NCI-H2227 (cell line): ENCODE data around the gene SLIT3.

Source experiments
- DNase-seq: peaks from one replicate; lab custom pipeline; 2025; ENCODE audit not compliant: unreplicated experiment; lab: John Stamatoyannopoulos, UW

SLIT3 gene

DNA sequence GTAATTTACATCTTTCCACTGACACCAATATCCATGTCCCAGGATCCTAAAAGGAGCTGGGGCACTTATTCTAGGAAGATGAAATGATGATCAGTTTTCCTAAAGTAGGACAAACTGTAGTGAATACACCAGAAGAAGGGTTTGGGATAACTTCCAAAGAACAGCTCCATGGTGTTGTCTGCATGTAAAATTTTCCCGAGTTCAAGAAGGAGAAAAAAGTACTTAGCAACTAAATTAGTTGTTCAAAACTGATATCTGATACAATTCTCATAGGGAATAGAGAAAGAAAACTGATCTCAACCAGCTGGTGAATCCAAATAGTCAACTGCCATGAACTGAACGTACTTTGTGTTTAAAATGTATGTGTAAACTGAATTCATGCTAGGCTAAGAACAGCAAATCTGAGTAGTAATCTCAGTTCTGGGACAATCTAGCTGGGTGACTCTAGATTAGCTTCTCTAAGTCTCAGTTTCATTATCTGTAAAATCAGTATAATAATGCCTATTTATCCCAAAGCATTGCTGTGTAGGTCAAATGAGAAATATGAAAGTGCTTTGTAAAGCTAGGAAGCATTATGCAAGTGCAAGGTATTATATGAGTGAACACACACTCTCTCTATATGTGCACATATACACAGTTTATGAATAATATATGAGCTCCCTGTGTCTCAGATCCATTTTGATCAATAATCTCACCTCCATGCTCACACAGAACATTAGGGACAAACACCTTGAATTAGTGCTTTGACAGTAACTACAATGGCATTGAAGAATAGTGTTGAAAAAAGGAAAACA, 357.7 kb downstream of the SLIT3 start:
- DNase-seq, result no peak

DNA sequence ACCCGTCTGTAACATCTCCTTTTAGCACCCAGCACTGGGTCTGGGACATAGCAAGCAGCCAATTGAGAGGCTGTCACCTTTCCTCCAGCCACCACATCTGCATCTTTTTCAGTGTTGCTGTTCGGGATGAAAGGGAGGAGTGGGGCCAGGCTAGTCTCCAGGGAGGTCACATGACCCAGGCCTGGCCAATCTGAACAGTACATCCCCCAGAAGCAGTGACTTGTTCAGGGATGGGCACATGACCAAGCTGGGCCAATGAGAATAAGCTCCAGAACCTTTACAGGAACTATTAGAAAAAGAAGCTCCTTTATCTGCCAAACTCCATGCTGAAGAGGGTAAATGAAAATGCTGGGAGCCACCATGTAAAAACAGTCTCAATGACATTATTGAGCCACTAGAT, 359.0 kb downstream of the SLIT3 start:
- DNase-seq, result no peak

DNA sequence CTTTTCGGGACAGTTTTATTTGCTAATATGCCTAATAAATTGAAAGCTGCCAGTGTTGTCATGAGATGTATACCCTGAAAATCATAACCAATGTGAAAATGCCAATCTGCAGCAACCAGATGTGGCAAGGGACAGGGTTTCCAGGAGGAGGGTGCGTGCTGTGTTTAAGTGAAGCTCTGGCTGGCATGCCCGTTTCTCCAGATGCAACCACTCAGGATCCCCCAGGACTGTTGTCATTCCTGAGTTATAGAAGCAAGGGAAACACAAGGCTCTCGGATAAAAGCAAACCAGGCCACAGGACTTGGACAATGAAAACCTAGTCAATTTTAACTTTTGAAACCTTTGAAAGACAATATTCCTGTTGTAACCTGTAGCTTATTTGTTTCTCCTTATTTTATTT, 360.2 kb downstream of the SLIT3 start:
- no peak for DNase-seq

DNA sequence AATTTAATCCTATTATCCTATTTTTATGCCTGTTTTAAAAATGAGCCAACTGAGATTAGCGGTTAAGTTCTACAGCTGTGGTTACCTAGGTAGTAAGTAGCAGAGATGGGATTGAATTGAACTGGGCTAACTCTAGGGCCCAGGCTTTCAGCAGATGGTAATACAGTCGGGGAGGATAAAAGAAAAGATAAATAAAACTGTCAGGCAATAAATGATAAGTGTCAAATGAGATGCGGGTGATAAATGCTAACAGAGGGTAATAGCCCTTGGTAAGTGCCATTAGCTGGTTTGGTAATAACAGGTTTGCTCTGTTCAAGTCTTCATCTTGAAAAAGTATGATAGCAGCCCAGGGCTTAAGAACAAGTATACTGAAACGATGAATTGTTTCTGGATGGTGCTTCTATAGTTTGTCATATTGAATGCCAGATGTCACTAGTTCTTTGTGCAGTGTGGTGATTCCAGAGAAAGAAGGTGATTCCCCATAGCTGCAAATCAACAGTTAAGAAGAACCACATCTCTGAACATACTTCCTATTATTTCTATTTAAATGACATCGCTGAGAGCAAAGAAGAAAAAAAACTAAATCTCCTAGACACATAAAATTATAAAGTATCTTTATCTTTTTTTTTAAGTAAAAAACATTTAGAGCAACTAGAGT, 360.9 kb downstream of the SLIT3 start:
- peak; percentile 83 for DNase-seq

DNA sequence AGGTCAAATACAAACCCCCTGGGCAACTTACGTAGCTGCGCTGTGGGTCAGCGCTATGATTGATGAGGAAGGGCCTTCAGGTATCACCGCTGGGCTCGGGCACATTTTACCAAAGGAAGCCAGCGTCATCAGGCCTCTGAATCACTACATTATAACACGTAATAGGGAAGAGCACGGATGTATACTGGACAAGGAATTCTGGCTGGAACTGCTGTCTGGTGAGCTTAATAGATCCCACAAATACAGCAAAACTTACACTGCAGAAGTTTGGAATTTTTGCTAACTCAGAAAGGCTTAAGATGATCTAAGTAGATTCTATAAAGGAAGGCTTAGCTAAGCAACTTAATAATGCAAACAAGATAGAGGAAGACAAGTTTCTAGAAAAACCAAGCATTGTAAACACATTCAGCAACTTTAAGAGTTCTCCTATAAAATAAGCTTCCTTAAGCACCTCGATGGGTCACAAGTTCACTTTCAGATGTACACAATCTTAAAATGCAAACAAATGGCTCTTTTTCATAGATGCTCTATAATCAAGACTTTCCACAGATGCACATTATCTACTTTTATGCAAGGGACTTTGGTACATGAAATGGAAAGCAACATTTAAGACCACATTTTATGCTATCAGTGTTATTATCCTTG, 361.7 kb downstream of the SLIT3 start:
- no peak for DNase-seq

DNA sequence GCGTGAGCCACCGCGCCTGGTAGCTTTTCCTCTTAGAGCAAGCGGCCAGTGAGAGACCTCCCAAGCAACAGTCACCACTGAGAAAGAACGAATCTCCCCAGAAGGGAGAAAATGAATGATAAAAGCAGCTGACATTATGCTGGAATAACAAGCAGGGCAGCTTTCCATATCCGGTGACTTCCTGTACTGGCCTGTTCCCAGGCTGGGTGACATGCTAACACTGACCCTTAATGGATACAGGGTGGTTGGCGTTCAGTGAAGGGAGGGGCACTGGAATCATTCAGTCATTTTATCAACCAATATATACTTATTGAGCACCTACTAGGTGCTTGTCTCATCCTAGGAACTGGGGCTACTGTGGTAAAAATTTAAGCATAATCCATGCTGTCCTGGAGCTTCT, 364.4 kb downstream of the SLIT3 start:
- no peak for DNase-seq

DNA sequence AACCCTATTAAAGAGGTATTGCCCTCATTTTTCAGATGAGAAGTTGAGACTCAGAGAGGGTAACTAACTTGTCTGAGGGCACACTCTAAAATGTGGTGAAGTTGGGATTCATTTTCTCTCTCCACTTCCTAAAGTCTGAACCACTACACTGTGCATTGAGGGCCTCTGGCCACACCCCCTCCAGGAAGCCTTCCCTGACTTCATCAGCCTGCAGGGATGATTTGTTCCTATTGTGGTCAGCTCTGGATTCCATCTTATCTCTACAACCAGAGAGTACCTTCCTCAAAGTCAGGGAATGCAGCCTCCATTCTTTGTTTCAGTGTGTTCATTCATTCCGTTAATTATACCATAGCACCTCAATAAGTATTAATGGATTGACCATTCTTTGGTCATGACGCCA, 365.8 kb downstream of the SLIT3 start:
- no peak for DNase-seq

DNA sequence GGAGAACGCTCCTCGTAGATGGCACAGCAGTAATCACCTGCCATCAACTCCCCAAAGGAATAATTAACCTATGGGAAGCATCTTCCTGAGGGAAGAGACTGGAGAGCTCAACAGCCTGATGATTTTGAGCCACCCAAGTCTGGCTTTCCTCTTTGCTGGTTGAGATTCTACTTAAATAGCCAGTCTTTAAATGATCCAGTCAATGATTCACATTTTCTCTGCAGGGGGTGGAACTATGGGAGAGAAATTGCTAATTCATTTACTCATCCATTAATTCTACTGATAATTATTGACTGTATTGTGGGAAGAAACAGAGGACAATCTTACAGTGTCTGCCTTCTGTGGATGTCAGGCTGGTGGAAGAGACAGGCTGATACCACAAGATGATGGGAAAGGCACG, 366.8 kb downstream of the SLIT3 start:
- no peak for DNase-seq

DNA sequence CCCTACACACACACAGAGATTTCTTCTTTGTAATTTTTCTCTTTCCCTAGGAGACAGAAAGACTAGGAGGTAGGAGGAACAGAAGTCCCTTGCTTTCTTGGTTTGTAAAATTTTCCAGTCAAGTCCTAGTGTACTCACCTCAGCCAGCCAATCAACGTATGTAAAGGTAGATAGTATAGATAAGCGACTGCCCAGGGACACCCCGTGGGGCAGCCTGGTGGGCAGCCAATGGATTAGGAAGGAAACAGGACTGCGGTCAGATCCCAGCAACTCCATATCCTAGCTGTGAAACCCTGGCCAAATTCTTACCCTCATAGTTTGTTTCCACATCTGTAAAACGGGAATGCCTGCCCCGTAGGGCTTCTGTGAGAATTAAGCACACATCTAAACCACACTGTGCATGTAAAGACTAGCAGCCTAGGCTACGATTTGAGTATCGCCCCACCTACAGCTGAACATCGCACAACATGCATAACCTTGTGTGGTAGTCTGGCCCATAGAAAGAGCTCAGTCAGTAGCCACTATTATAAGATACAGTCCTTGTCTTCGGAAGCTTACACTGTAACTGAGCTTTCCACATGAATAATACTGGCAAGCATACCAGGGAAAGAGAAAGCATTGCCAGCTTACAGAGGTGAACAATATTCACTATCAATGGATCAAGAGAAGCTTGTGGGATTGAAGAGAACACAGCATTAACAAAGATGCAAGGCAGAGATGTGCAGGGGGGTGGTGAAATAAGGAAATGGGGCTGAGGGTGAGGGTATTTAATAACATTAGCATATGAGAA, 368.3 kb downstream of the SLIT3 start:
- no peak for DNase-seq

DNA sequence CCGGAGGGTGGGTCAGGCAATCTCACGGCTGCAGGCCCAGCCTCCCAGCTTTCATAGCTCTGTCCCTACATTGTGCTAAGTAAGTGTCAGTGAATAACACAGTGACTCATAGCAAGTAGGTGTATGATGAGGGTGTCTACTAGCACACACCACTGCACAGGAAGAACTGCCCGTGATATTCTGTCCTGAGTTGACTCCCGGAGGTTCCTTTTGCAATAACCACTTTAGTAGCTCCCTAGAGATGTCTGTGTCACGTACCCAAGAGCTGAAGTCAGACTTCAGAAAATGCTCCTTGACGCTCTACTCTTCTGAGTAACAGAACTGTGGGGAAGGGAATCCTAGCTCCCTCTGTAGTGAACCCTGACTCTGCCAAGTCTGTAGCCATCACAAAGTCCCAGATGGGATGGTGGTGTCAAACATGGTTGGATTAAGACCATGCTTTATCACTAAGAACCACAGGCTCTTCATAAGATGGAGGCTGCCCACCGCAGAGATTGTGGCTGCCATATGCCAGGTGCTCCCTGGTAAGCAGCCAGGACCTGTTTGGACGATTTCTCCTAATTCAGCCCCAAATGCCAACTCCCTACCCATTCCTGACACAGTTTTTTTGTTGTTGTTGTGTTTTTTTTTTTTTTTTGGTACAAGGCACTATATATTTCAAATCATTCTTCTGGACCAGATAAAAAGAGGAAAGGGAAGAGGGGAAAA, 369.1 kb downstream of the SLIT3 start:
- no peak for DNase-seq

DNA sequence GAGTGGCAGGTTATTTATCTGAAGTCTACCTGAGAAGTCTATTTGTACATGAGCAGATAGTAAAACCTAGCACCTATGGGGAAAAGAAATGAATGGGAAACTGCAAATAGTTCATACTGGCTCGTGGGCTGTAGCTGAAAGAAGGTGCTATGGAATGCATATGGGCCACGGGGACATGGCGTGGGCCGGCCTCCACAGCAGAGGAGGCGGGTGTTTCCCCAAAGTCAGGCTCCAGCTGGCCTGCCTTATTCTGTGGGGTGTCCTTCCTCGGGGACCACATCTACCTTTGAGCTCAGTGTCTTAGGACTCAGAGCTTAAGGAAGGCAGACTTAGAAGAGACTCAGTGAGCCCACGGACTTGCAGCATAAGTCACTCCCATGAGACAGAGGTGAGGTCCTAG, 371.3 kb downstream of the SLIT3 start:
- no peak for DNase-seq

DNA sequence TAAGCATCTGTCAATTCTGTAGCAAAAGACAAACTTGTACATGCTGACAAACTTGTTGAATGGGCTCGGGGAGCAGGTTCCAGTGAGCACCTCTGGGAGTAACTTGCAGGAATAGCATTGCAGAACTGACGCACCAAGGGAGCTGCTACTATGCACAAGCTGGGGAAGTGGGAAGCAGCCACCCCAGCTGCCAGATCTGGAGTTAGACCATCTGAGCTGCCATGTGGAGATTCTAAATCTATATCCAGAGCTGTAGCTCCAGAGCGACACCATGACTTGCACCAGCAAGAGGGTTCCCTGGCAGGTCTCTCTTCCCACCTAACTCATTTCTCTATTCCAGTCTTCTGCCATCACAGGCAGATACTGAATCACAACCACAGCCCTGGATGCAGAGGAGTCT, 375.8 kb downstream of the SLIT3 start:
- no peak for DNase-seq

DNA sequence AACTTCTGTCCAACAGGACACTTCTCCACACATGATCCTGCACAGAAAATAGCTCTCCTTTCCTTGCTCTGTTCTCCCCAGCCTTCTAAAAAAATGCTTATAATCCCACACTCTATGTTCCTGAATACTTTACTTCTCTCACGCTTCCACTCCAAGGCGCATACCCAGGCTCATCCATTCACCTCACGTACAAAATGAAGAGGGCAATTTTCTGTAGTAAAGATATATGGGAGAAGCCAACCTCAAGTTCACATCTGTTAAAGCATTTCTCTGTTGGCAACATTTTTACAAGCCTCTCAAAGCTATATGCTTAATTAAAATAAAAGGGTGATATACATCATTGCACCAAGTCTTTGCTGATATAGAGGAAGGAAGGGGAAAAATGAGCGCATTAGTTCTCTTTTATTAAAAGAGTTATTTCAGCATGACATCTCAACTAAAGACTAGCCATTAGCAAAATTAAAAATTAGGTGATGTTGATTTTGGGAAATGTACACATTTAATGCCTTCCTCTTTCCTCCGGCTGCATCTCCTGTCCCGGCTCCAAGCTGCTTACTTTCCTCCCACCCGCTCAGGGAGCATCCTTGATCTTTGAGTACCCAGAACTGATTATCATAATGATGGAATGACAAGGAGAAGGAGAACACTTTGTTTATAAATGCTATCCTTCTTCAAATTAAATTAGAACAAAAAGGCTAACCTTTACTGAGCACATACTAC, 379.6 kb downstream of the SLIT3 start:
- no peak for DNase-seq

DNA sequence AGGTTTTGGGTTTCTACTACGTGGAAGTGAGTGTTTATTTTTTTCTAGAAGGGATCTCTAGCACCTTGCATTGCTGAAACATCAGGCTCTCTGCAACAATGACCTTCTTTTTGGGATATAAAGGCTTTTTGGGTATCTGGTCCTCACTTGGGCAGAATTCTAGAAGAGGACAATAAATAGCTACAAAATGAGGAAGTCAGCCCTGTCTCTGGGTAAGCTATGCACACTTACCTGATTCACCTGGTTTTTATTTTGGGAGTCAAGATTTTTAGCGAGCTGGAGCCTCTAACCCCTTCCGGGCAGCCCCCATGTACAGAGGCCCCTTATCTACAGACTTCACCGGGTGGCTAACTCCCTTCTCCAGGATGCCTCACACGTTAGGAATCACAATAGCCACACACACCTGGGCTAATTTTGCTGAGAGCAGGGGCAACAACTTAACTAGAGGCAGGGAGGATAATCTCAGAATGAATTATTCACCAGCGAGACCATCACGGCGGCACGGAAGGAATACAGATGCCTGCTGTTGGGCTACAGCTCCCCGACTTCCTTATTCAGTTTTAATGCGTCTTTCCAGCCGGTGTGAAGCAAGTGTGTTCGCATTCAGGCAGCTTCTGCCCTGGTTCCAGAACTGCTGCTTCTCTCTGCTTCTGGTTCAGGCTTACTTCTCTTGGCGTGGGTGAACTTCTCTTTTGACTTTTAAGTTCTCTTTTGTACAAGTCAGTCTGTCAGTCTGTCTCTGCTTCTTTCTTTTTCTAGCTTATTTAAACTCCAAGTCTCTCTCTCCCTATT, 380.7 kb downstream of the SLIT3 start:
- no peak for DNase-seq

DNA sequence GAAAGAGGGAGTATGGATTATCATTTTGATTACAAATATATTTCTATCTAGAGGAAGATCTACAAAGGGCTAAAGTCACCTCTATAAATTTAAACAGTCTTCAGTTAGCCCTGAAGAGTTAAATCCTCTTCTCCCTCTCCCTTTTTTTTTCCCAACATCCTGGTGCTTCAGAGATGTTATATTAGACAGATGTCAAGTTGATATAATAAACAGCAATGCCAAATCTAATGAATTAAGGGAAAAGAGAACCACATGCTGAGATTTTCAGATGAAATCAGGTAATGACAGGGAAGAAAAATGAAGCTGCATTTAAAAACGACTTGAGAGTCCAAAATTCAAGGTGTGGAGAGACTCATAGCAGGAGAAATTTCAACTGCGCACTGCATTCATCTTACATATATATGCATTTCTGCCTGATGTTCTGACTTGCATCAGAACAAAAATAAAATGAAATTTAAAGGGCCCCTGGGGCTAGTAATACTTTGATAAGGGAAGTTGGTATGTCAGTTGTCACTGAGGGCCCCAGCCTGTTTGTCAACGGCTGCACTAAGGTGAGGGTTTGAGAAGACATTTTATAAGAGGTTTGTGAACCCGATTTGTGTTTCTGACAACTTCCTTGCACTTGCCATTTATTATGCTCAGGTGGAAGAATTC, 382.9 kb downstream of the SLIT3 start:
- DNase-seq, result no peak

DNA sequence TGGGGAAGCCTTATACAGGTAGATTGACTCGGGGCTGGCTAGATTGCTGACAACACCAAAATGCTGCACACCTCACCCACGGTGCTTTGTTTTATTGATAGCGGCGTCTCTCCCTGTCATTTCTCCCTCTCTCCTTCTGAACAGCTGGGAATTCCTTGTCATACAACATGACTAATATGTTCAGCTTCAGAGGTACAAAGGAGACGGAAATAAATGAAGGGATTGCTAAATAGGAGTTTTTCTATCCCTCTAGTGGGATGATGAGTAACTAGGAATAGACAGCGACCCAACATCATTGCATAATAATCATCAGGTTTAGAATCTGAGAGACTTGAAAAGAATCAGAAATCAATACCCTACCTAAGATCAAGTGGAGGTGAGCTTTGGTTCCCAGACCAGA, 384.1 kb downstream of the SLIT3 start:
- no peak for DNase-seq

DNA sequence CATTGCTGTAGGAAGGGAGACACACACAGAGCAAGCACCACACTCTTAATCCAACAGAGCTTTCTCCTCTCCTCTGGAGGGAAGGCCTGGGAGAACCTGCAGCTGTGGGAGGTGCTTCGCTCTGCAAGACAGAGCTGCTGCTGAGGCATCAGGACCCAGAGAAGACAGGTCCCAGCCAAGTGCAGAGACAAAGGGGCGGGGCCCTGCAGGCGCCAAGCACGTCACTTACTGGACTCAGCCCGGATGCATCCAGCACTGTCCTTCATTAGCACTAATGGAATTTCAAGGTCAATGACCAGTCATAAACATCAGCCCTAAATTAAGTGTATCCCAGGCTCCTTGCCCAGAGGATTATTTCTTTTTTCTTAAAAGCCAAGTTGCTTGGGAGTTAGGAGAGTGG, 384.7 kb downstream of the SLIT3 start:
- DNase-seq, result no peak

DNA sequence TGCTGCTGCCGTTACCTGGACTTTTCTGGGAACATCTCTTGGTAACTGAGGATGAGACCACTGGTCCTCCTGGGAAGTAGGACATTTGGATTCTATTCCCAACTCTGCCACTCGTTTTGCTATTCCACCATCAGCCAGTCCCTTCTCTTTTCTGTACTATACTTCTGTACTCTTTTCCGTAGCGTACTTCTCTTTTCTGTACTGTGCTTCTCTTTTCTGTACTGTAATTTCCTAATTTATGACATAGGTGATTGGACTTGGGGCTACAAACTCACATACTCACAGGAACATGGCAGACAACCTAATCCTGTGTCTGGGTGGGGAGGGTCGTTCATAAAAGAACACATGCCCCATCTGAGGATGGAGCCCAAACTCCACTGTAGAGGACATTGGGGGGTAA, 386.4 kb downstream of the SLIT3 start:
- no peak for DNase-seq

DNA sequence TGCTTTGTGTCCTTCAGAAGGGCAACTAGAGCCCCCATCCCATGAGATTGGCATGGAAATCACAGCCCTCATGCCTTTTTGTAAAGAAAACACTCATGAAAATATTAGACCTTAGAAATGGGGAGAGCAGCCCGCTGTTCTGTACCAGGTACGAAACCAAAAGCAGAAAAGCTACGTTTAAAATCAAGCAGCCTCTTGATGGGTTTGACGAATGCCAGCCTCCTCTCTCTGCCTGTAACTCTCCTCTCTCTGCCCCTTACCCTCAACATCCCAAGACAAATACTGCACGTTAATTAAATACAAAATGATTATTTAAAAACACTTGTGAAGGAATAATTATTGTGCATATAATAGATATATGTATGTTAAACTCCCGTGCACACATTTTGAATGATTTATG, 390.1 kb downstream of the SLIT3 start:
- no peak for DNase-seq
